K562 (cell line): Measurements from ENCODE around the gene LRFN3. TPM values are rescaled to one million over a fixed set of nuclear protein-coding genes. Genes with fewer than 3 reads are reported as not detected.

ENCODE experiments used
- ATAC-seq: fragments of 200-7000 bp; cut with Tn5 transposase; 3 replicates; pipeline ENCODE4 v1.9.1; 2020; ENCODE audit warnings: moderate library complexity
- BruUV-seq: library from RNA; stranded (reverse); fragments of 400-500 nt; replicated peaks from 2 replicates; lab custom pipeline; 2021; lab: Mats Ljungman, UMichigan
- CTCF ChIA-PET: fragments of 300-600 bp; formaldehyde crosslinking; extraction: SDS; loops from one replicate; lab custom pipeline; 2021; ENCODE audit warnings: low intra/inter-chr PET ratio; lab: Yijun Ruan, JAX
- POLR2A ChIA-PET: fragments of 300-600, 350-650 bp; sonication (Branson Sonifier 250); formaldehyde crosslinking; extraction: SDS; loops from one replicate; lab custom pipeline; 2021; ENCODE audit warnings: antibody characterized with exemption, inconsistent platforms; lab: Yijun Ruan, JAX
- DNase-seq, 4 experiments: peaks; one replicate each; pipeline versions ENCODE4 v3.0.0 to v3.0.0-alpha.2; 2011 to 2018; ENCODE audit warnings: low spot score in 3 of 4, mixed read lengths in 3 of 4; ENCODE audit errors: extremely low read depth in 1 of 4
- FAIRE-seq: peaks from 2 replicates; lab custom pipeline; 2011; peaks lifted over from hg19 to GRCh38; lab: Jason Lieb, UNC
- H2AFZ ChIP-seq: 2 replicates; pipeline ENCODE4 v1.6.0; 2011; ENCODE audit warnings: low read depth, low read length, control low read depth, inconsistent platforms
- H3K27ac ChIP-seq: fragments of 200-600 bp; 3 replicates; pipeline ENCODE4 v1.8.0; 2011; ENCODE audit warnings: low read depth, mild to moderate bottlenecking, control low read depth, inconsistent platforms, low read length, moderate library complexity, mixed read lengths; ENCODE audit errors: extremely low read depth
- H3K27me3 ChIP-seq, 2 experiments: fragments of 300-600 bp in 1 of 2; 2 replicates in 1 of 2; 3 replicates in 1 of 2; pipeline versions ENCODE4 v1.6.0 to v1.8.0; 2011; ENCODE audit warnings: inconsistent platforms in 2 of 2, low read length in 2 of 2, mild to moderate bottlenecking in 1 of 2, mixed read lengths in 1 of 2, moderate library complexity in 1 of 2; ENCODE audit not compliant: control insufficient read depth in 2 of 2, insufficient read depth in 2 of 2
- H3K36me3 ChIP-seq: fragments of 300-600 bp; 3 replicates; pipeline ENCODE4 v1.8.0; 2011; ENCODE audit warnings: mild to moderate bottlenecking, low read length, inconsistent platforms; ENCODE audit not compliant: control insufficient read depth, insufficient read depth
- H3K4me1 ChIP-seq, 2 experiments: fragments of 200-600 bp in 1 of 2; replicated peaks in 1 of 2; 2 replicates in 1 of 2; 3 replicates in 1 of 2; pipeline versions ENCODE4 v1.5.1 to v1.8.0; 2011; ENCODE audit warnings: inconsistent platforms in 2 of 2, low read length in 2 of 2, mild to moderate bottlenecking in 1 of 2, mixed read lengths in 1 of 2, moderate library complexity in 1 of 2; ENCODE audit not compliant: control insufficient read depth in 2 of 2, insufficient read depth in 2 of 2
- H3K4me2 ChIP-seq: 2 replicates; pipeline ENCODE4 v1.6.1; 2011; ENCODE audit warnings: low read length, control low read depth, inconsistent platforms, mixed read lengths; ENCODE audit not compliant: insufficient read depth
- H3K4me3 ChIP-seq: fragments of 200-600 bp; sonication (generic), shearing (Covaris generic); 2 replicates; pipeline ENCODE4 v1.5.1; 2016; ENCODE audit warnings: control low read depth, inconsistent platforms
- H3K79me2 ChIP-seq: fragments of 200-600 bp; 3 replicates; pipeline ENCODE4 v1.8.0; 2011; ENCODE audit warnings: low read length, inconsistent platforms; ENCODE audit not compliant: control insufficient read depth, insufficient read depth
- H3K9ac ChIP-seq, 2 experiments: 2 replicates each; pipeline versions ENCODE4 v1.6.0 to v1.6.1; 2011; ENCODE audit warnings: low read depth in 2 of 2, low read length in 2 of 2, control low read depth in 1 of 2, inconsistent platforms in 1 of 2, mild to moderate bottlenecking in 1 of 2, mixed read lengths in 1 of 2; ENCODE audit not compliant: insufficient read depth in 1 of 2
- H3K9me1 ChIP-seq: one replicate; pipeline ENCODE4 v1.6.0; 2011; ENCODE audit warnings: inconsistent platforms, mild to moderate bottlenecking, low read length, moderate library complexity; ENCODE audit not compliant: control insufficient read depth, insufficient read depth
- H3K9me3 ChIP-seq: replicated peaks from 2 replicates; pipeline ENCODE4 v1.5.1; 2011; ENCODE audit warnings: low read depth, low read length, inconsistent platforms; ENCODE audit not compliant: control insufficient read depth, insufficient read depth
- H4K20me1 ChIP-seq: replicated peaks from 2 replicates; pipeline ENCODE4 v1.6.1; 2011; ENCODE audit warnings: low read length, inconsistent platforms, mixed read lengths; ENCODE audit not compliant: control insufficient read depth, insufficient read depth
- BMI1 ChIP-seq: fragments of 150-350 bp; IDR thresholded peaks from 2 replicates; pipeline ENCODE4 v1.6.1; 2014; ENCODE audit warnings: low read length
- EHMT2 ChIP-seq: fragments of 450-650 bp; IDR thresholded peaks from 2 replicates; pipeline ENCODE4 v1.6.1; 2018; ENCODE audit warnings: antibody characterized with exemption
- ELF2 ChIP-seq: fragments of 250-450 bp; sonication (Bioruptor Pico); IDR thresholded peaks from 2 replicates; pipeline ENCODE4 v1.5.0; 2021; ENCODE audit warnings: mild to moderate bottlenecking
- ESRRB ChIP-seq: fragments of 250-450 bp; sonication (Bioruptor Pico); IDR thresholded peaks from 2 replicates; pipeline ENCODE4 v1.5.0; 2020; ENCODE audit warnings: mild to moderate bottlenecking, moderate library complexity, borderline replicate concordance
- ETV5 ChIP-seq: sonication (generic); formaldehyde crosslinking; IDR thresholded peaks from 2 replicates; pipeline ENCODE4 v1.4.0; 2020; ENCODE audit warnings: low read depth, mild to moderate bottlenecking, missing genetic modification reagents
- GABPB1 ChIP-seq: sonication (generic); formaldehyde crosslinking; IDR thresholded peaks from 2 replicates; pipeline ENCODE4 v1.8.0; 2022; ENCODE audit warnings: mild to moderate bottlenecking, missing genetic modification reagents
- MCM3 ChIP-seq: fragments of 450-650 bp; IDR thresholded peaks from 2 replicates; pipeline ENCODE4 v1.6.1; 2016
- NCOA4 ChIP-seq: fragments of 450-650 bp; IDR thresholded peaks from 2 replicates; pipeline ENCODE4 v1.6.1; 2018; ENCODE audit warnings: mild to moderate bottlenecking; ENCODE audit not compliant: partially characterized antibody
- POLR2H ChIP-seq: IDR thresholded peaks from 2 replicates; pipeline ENCODE4 v1.6.1; 2016; ENCODE audit warnings: missing genetic modification characterization, low read depth, mild to moderate bottlenecking, control low read depth, missing compliant biosample characterization, moderate library complexity
- POLR3A ChIP-seq: IDR thresholded peaks from 2 replicates; pipeline ENCODE4 v1.6.1; 2011; ENCODE audit warnings: borderline replicate concordance, mild to moderate bottlenecking, moderate library complexity; ENCODE audit not compliant: insufficient read length, insufficient read depth; ENCODE audit errors: extremely low read depth
- PURB ChIP-seq: sonication (generic); formaldehyde crosslinking; IDR thresholded peaks from 2 replicates; pipeline ENCODE4 v1.9.0; 2021; ENCODE audit warnings: low read depth, mild to moderate bottlenecking, missing genetic modification reagents
- XRCC5 ChIP-seq: fragments of 200-400 bp; formaldehyde crosslinking; IDR thresholded peaks from 2 replicates; pipeline ENCODE4 v1.6.1; 2017; ENCODE audit warnings: low read depth, mild to moderate bottlenecking, low read length
- ZFP1 ChIP-seq: fragments of 450-650 bp; formaldehyde crosslinking; IDR thresholded peaks from 2 replicates; pipeline ENCODE4 v1.4.0; 2020; ENCODE audit warnings: mild to moderate bottlenecking, mixed read lengths
- ZFX ChIP-seq: sonication (generic); formaldehyde crosslinking; IDR thresholded peaks from 2 replicates; pipeline ENCODE4 v1.8.0; 2022; ENCODE audit warnings: mild to moderate bottlenecking, missing genetic modification reagents, moderate library complexity
- ZNF134 ChIP-seq: fragments of 250-450 bp; sonication (Bioruptor Pico); conservative IDR thresholded peaks from 2 replicates; pipeline ENCODE4 v1.4.0; 2020
- ZNF274 ChIP-seq: IDR thresholded peaks from 2 replicates; pipeline ENCODE4 v1.6.1; 2011; ENCODE audit warnings: low read depth, mild to moderate bottlenecking, low read length, moderate library complexity, borderline replicate concordance
- whole genome bisulfite sequencing: fragments of 100-300 bp; shearing (Covaris generic); methylation state at CpG from one replicate; pipeline ENCODE4 v1.1.6; 2016; ENCODE audit warnings: low coverage, mixed read lengths; ENCODE audit not compliant: insufficient coverage; ENCODE audit errors: missing lambda C conversion rate; 5-methylcytosine and 5-hydroxymethylcytosine counted together
- in situ Hi-C: fragments of 300-500 bp; cut with MboI; formaldehyde crosslinking; loops from 4 replicates; pipeline ENCODE4 v1.15.0; 2018; ENCODE audit warnings: inconsistent platforms, mixed read lengths
- intact Hi-C: fragments of 100-400 bp; cut with micrococcal nuclease; formaldehyde crosslinking; loops from 2 replicates; pipeline ENCODE4 v1.14.2; 2022
- polyA plus RNA-seq, 8 experiments: library from polyadenylated mRNA; depleted of rRNA in 4 of 8; stranded (reverse) in 5 of 8; unstranded in 3 of 8; fragments of >200 nt; fragmentation: Nextera tagmentation in 2 of 8; fragmentation: Illumina TruSeq in 1 of 8; extraction: Ambion mirVana in 2 of 8; extraction: Trizol in 1 of 8; gene quantifications; 2 replicates each; pipeline versions ENCODE4 v1.2.1 to v1.2.3, GENCODE V29; 2011 to 2014; ENCODE audit warnings: inconsistent platforms in 1 of 8, missing spikeins in 1 of 8
- total RNA-seq, 7 experiments: library from RNA; depleted of rRNA in 6 of 7; stranded (reverse); fragments of >200 nt in 6 of 7; fragmentation: Illumina TruSeq in 2 of 7; extraction: Trizol in 2 of 7; gene quantifications; 2 replicates each; pipeline versions ENCODE4 v1.2.1 to v1.2.3, GENCODE V29; 2011 to 2021; ENCODE audit warnings: low replicate concordance in 1 of 7
- TF ChIP-seq, protein P1 (sequence below): fragments of 150-350 bp; IDR thresholded peaks from 2 replicates; pipeline ENCODE4 v1.6.1; 2014; ENCODE audit warnings: low read depth, mild to moderate bottlenecking, low read length, borderline replicate concordance

Gene LRFN3
- total and polyA plus RNA-seq, 9 of the 15 experiments (the other 6 are each of a cell fraction or from before 2014, with no cell fraction given) = 0.03 to 0.12 (median 0.11) TPM; not detected in 6

DNA sequence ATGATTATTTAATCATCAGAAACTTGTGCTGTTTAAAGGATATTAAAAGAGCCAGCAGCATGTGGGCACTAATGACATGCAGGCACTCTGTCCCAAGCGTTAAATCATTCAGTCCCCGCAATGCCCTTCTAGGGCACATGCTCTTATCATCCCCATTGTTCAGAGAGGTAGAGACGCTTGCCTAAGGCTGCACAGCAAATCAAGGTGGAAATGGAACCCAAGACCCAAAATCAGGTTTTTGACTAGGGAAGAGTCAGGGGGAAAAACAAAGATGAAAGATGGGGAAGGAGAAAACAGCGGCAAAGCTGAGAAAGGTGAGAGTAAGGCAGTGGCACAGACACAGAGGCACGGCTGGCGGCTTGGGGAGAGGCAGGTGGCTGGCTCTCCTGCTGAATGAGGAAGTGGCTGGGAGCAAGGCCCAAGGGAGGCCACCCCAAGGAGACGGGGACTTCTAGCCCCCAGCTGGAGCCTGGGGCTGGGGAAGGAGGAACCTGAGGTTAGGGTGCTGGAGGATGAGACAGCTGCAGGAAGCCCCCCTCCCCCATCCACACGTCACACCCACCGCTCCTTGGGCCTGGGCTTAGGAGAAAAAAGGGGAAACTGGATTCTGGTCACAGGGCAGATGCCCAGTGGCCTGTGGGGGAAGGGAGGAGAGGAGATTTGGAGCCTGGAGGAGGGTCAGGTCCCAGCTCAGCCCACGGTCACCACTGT, 27.0 kb upstream of the LRFN3 start (continued):
- TF ChIP-seq ESRRB (CRISPR knock-in tag) (no peak), MCM3 (no peak)
- TF ChIP-seq, protein P1, sequence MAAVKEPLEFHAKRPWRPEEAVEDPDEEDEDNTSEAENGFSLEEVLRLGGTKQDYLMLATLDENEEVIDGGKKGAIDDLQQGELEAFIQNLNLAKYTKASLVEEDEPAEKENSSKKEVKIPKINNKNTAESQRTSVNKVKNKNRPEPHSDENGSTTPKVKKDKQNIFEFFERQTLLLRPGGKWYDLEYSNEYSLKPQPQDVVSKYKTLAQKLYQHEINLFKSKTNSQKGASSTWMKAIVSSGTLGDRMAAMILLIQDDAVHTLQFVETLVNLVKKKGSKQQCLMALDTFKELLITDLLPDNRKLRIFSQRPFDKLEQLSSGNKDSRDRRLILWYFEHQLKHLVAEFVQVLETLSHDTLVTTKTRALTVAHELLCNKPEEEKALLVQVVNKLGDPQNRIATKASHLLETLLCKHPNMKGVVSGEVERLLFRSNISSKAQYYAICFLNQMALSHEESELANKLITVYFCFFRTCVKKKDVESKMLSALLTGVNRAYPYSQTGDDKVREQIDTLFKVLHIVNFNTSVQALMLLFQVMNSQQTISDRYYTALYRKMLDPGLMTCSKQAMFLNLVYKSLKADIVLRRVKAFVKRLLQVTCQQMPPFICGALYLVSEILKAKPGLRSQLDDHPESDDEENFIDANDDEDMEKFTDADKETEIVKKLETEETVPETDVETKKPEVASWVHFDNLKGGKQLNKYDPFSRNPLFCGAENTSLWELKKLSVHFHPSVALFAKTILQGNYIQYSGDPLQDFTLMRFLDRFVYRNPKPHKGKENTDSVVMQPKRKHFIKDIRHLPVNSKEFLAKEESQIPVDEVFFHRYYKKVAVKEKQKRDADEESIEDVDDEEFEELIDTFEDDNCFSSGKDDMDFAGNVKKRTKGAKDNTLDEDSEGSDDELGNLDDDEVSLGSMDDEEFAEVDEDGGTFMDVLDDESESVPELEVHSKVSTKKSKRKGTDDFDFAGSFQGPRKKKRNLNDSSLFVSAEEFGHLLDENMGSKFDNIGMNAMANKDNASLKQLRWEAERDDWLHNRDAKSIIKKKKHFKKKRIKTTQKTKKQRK = no peak

DNA sequence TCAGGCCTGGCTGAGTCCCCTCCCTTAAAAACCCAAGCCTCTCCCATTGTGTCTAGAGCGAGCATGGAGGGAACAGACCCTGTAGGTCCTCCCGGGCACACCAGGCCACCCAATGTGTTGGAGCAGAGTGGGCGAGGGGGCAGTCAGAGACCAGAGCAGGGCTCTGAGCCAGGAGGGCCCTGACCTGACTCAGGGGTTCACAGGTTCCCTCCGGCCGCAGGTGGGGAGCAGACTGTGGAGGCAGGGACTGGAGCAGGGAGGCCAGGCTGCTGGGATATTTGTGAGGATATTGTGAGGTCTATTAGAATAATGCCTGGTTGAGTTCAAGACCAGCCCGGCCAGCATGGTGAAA, 26.5 kb upstream of the LRFN3 start:
- TF ChIP-seq ZNF274 (no peak), ETV5 (CRISPR knock-in tag) (no peak), POLR3A (no peak), ZNF134 (no peak), XRCC5 (no peak), ZFX (CRISPR knock-in tag) (0 out of 2 replicates have a peak, but pooled peaks have one; percentile 36), ZFP1 (no peak), EHMT2 (no peak), ELF2 (CRISPR knock-in tag) (no peak), GABPB1 (CRISPR knock-in tag) (0 out of 2 replicates have a peak, but pooled peaks have one; percentile 3), NCOA4 (no peak), BMI1 (no peak), PURB (CRISPR knock-in tag) (no peak), POLR2H (tag) (no peak)
- ChIA-PET POLR2A (interaction anchor here (0.7 to 0.8 kb wide), 2 partner anchors 81 to 384 kb away, joined by 3 to 4 read pairs; no protein-coding TSS in a partner anchor), CTCF (no interaction called here)
- no peak for DNase-seq
- BruUV-seq = no TSS peak
- Histone ChIP-seq H3K9ac (peak overlapping the region in 1 of 2 experiments; percentile 85; a peak in 2 of 4 replicates), H3K79me2 (no peaks in the 10 kb centered on the region), H3K9me1 (no peaks in the 10 kb centered on the region), H3K27me3 (no peaks in the 10 kb centered on the region), H3K9me3 (no peaks in the 10 kb centered on the region), H3K36me3 (no peaks in the 10 kb centered on the region), H3K4me2 (peak overlapping the region; percentile 11; the same call in 1 of the 2 replicates), H4K20me1 (no peaks in the 10 kb centered on the region), H3K4me3 (no peak overlapping the region), H3K4me1 (peaks cover 31 to 33% of the 10 kb centered on the region in 2 experiments), H3K27ac (peak overlapping the region; percentile 57; the same call in 1 of the 3 replicates), H2AFZ (peak overlapping the region; percentile 83)
- no peak for ATAC-seq
- in situ Hi-C loops (no loop called here), intact Hi-C loops (no loop called here)
- FAIRE-seq = no peak
- 62% methylated on average over 6 of the region's 6 CpGs for WGBS
